Activated T-helper 1 cell treated with anti-CD3 and anti-CD28 coated beads, Interleukin-12 subunit alpha, Interleukin-12 subunit beta, Interleukin-2, Interleukin-4 antibody, amounts not matched to agents 30 ng/mL and 10 ng/mL and 1 ng/mL, durations not matched to agents 14 hours and 24 hours and 36 hours (primary cell): ENCODE results near the gene DPY19L1. TPM values are rescaled to one million over a fixed set of nuclear protein-coding genes. Genes with fewer than 3 reads are reported as not detected.
"Not testable (repeated sequence)": the region's sequence is repeated elsewhere in the genome, so short reads cannot be mapped to it uniquely, and the experiment has no call there.

ENCODE experiments used
- DNase-seq: peaks from one replicate; pipeline ENCODE4 v3.0.0; 2021; ENCODE audit warnings: low spot score
- H3K27ac Mint-ChIP-seq: one replicate; pipeline ENCODE4 v1.8.0; 2021; ENCODE audit warnings: mild to moderate bottlenecking, mixed read lengths
- H3K27me3 Mint-ChIP-seq: one replicate; pipeline ENCODE4 v1.8.0; 2022; ENCODE audit warnings: mild to moderate bottlenecking, moderate library complexity, mixed read lengths; ENCODE audit not compliant: insufficient read depth
- H3K36me3 Mint-ChIP-seq: one replicate; pipeline ENCODE4 v1.8.0; 2021; ENCODE audit warnings: low read depth, mixed read lengths
- H3K4me1 Mint-ChIP-seq: one replicate; pipeline ENCODE4 v1.8.0; 2021; ENCODE audit warnings: low read depth, mixed read lengths
- H3K4me3 Mint-ChIP-seq: one replicate; pipeline ENCODE4 v1.8.0; 2021; ENCODE audit warnings: mild to moderate bottlenecking, moderate library complexity, mixed read lengths
- H3K9me3 Mint-ChIP-seq: one replicate; pipeline ENCODE4 v1.8.0; 2021; ENCODE audit warnings: mixed read lengths
- intact Hi-C: fragments of 100-400 bp; cut with micrococcal nuclease; formaldehyde crosslinking; loops from one replicate; pipeline ENCODE4 v1.15.1; 2024
- total RNA-seq: library from RNA; stranded (reverse); gene quantifications from 2 replicates; pipeline ENCODE4 v1.2.3, GENCODE V29; 2022

Gene DPY19L1
- total RNA-seq: 12.0 and 14.3 TPM in 2 replicates

DNA sequence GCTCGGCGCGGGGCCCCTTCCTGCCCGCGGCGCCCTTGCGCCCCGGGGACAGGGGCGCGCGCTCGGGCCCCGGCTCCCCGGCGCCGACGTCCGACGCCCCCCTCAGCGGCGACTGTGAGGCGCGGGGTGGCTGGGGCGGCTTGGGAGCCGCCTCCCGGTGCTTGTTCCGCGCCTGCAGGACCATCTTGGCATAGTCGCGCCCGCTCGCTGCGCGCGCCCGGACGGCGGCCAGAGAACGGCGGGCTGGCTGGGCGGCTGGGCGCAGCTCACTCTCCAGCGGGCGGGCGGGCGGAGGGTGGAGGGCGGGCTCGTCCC is at the start of gene DPY19L1:
Gene DPY19L1 (minus strand): TSS at position 275 of the 315 bp plus-strand sequence. CDS start 91 bp downstream, at position 184.
- Mint-ChIP-seq H3K36me3 (no peaks in the 10 kb centered on the region), H3K9me3 (no peaks in the 10 kb centered on the region), H3K4me1 (peaks cover 30% of the 10 kb centered on the region), H3K27ac (peak within 1 kb of the TSS; percentile 85), H3K27me3 (peaks cover 14% of the 10 kb centered on the region), H3K4me3 (peak within 1 kb of the TSS; percentile 94)
- intact Hi-C loops: loop anchor here (1.0 to 10.0 kb wide), 5 partner anchors 45 to 1358 kb away; partner anchors contain the start of gene EEPD1
- DNase-seq: no peak

DNA sequence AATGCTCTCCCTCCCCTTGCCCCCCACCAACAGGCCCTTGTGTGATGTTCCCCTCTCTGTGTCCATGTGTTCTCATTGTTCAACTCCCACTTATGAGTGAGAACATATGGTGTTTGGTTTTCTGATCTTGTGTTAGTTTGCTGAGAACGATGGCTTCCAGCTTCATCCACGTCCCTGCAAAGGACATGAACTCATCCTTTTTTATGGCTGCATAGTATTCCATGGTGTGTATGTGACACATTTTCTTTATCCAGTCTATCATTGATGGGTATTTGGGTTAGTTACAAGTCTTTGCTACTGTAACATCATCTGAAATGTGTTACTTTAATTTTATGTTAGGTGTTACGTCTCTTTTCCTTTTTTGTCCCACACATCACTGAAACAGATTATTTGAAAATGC is 42.2 kb upstream of the DPY19L1 start:
- H3K27ac Mint-ChIP-seq, DNase-seq, H3K4me1 Mint-ChIP-seq, H3K36me3 Mint-ChIP-seq, H3K4me3 Mint-ChIP-seq, H3K9me3 Mint-ChIP-seq, H3K27me3 Mint-ChIP-seq: not testable (repeated sequence)
- intact Hi-C loops: loop anchor here (5.0 kb wide), 1 partner anchor 458 kb away; no protein-coding TSS in a partner anchor

DNA sequence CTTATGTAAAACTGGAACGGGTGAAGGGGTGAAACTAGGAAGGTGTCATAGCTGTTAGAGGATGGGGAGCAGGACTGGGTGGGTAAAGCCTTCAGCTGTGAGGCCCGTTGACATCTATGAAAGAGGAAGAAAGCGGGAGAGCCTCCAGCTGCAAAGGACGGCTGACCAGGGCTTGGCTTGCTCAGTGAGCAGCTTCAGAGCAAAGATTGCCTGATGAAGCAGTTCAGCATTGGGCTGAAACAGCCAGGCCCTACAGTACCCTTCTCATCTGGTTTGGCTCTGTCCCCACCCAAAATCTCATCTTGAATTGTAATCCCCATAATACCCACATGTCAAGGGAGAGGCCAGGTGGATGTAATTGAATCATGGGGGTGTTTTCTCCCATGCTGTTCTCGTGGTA is 36.7 kb upstream of the DPY19L1 start:
- H3K27ac Mint-ChIP-seq, intact Hi-C loops, DNase-seq, H3K9me3 Mint-ChIP-seq, H3K4me1 Mint-ChIP-seq, H3K27me3 Mint-ChIP-seq, H3K36me3 Mint-ChIP-seq, H3K4me3 Mint-ChIP-seq: not testable (repeated sequence)

DNA sequence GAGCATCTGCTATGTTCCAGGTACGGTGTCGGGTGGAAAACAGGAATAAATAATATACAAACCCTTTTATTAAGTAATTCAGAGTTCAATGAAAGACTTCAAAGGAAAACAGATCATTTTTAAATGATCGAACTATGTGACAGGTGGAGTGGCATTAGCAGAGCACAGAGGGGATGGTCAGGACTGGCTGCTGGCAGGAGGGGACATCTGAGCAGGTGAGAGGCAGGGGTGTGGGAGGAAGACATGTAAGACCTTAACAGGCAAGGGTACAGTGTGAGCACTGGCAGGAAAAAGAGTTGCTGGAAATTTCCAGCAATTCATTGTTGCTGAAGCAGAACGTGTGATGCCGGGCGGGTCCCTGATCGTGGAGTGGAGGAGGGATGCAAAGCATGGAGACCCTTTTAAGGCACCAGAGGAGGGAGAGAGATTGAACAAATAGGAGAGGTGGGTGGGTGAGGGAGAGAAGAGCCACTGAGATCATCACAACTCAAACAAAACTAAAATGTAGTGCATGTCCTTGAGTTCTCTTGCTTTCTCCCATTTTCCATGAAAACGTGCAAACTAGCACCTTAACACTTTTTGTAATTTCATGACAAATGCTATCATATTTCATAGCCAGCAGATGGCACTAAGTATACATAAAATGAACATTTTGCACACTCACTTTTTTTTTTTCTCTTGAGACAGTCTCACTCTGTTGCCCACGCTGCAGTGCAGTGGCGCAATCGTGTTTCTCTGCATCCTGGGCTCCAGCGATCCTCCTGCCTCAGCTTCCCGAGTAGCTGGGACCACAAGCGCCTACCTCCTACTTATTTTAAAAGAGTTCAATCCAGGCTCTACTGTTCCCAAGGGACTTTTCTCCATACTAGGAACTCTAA is 35.9 kb upstream of the DPY19L1 start:
- H3K27me3 Mint-ChIP-seq, H3K9me3 Mint-ChIP-seq, H3K36me3 Mint-ChIP-seq, DNase-seq, H3K4me3 Mint-ChIP-seq, H3K4me1 Mint-ChIP-seq, H3K27ac Mint-ChIP-seq, intact Hi-C loops: not testable (repeated sequence)

DNA sequence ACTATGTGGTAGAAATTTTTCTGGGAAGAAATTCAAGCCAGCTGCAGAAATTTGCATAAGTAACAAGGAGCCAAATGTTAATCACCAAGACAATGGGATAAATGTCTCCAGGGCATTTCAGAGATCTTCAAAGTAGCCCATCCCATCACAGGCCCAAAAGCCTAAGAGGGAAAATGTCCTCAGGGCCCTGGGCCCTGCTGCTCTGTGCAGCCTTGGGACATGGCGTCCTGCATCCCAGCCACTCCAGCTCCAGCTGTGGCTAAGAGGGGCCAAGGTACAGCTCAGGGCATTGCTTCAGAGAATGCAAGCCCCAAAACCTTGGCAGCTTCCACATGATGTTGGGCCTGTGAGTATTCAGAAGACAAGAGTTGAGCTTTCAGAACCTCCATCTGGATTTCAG is 31.8 kb upstream of the DPY19L1 start:
- intact Hi-C loops, H3K4me3 Mint-ChIP-seq, H3K27me3 Mint-ChIP-seq, H3K9me3 Mint-ChIP-seq, DNase-seq, H3K4me1 Mint-ChIP-seq, H3K27ac Mint-ChIP-seq, H3K36me3 Mint-ChIP-seq: not testable (repeated sequence)

DNA sequence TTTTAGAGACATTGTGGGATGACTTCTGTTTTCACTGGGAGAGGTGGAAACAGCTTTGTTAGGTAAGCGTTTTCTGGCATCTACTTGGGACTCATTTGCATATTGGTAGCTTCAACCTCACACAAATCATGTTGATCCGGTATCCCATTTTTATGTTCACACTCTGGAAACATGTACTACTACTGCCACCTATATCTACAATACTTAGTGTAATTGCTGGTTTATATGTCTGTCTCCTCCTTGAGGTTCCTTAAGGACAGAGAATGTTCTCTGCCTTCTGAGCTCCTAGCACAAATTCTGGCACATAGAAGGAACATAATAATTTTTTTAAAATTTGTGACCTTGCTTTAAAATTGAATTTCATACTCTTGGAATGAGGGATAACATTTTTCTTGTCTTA is 28.1 kb upstream of the DPY19L1 start:
- H3K27me3 Mint-ChIP-seq, H3K4me3 Mint-ChIP-seq, DNase-seq, intact Hi-C loops, H3K27ac Mint-ChIP-seq, H3K9me3 Mint-ChIP-seq, H3K36me3 Mint-ChIP-seq, H3K4me1 Mint-ChIP-seq: not testable (repeated sequence)

DNA sequence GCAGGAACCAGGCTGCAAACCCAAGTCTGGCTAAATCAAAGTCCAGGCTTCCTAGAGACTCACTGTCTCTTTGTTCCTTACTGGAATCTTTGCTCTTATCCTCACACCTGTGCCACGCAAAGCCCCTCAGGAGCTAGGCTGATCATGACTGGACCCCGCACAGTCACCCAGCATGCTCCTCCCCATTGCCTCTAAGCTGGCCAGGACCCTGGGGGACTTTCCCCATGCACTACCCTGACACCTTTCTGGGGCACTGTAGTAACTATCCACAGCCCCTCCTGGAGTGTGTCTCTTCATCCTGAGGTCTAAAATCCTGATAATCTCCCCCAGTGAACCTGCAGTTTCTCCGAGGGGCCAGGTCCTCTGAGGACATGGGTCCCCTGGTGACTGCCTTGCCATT is 21.3 kb upstream of the DPY19L1 start:
- H3K9me3 Mint-ChIP-seq, H3K27ac Mint-ChIP-seq, intact Hi-C loops, H3K4me1 Mint-ChIP-seq, H3K36me3 Mint-ChIP-seq, H3K27me3 Mint-ChIP-seq, H3K4me3 Mint-ChIP-seq, DNase-seq: not testable (repeated sequence)

DNA sequence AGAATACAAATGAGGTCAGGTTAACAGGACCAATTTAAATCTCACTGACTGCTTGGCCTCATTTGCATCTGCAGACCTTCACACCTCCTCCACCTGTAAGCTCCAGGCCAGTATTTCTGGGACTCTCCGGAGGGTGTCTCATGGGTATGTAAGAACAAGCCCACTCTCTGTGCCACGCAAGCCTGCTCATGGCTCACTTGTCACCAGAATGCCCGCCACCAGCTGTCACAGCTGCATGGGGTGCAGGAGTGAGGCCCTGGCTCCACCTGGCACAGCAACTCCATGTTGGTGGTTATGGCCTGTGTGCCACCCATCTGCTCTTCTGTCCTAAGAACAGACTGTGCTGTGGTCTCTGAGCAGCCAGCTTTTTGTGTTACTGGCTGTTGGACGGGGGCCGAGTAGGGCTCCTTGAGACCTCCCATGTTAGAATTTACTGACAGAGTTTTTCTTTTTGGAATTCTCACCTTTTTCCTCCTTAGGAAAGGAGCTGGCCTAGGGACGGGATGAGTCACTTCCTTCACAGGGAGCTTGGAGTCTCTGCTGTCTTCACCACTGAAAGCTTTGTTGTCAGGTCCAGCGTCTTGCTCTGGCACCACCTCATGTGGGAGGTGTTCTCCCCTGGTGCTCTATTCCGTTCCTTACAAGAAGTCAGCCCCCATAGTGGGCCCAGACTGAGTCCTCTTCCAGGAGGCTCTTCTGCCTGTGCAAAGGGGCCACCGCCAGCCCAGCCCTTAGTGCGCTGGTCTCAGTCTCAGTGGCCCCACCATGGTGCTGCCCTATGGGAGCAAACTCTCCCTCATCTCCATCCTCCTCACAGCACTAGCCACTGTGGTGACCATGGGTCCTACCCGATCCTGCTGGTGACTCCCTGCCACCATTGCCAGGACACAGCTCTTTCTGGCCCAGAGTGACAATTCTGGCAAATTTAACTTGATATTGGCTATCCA is 20.5 kb upstream of the DPY19L1 start:
- not testable (repeated sequence) for H3K4me1 Mint-ChIP-seq, H3K4me3 Mint-ChIP-seq

DNA sequence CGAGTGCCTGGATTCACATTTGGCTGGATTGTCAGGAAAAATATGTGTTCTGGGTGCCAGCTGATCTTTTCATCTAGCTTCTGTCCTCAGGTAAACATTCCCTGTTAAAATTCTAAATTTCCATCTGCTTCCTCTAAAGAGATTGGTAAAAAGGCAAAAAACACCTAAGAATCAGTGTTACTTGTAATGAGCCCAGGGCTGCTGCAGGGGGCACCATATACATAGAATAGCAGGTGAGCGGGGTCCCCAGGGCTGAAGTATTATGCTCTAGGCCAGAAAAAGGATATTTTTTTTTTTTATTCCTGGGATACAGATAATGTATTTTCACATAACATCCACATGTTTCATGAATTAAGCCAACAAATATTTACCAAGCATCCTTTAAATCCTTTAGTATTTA is 18.4 kb upstream of the DPY19L1 start:
- H3K4me1 Mint-ChIP-seq, DNase-seq, H3K9me3 Mint-ChIP-seq, H3K4me3 Mint-ChIP-seq, H3K27ac Mint-ChIP-seq, H3K36me3 Mint-ChIP-seq, intact Hi-C loops, H3K27me3 Mint-ChIP-seq: not testable (repeated sequence)

More for the DNA sequence above, 20.5 kb upstream of the DPY19L1 start:
- H3K9me3 Mint-ChIP-seq, H3K27ac Mint-ChIP-seq, H3K27me3 Mint-ChIP-seq, DNase-seq, intact Hi-C loops, H3K36me3 Mint-ChIP-seq: not testable (repeated sequence)

DNA sequence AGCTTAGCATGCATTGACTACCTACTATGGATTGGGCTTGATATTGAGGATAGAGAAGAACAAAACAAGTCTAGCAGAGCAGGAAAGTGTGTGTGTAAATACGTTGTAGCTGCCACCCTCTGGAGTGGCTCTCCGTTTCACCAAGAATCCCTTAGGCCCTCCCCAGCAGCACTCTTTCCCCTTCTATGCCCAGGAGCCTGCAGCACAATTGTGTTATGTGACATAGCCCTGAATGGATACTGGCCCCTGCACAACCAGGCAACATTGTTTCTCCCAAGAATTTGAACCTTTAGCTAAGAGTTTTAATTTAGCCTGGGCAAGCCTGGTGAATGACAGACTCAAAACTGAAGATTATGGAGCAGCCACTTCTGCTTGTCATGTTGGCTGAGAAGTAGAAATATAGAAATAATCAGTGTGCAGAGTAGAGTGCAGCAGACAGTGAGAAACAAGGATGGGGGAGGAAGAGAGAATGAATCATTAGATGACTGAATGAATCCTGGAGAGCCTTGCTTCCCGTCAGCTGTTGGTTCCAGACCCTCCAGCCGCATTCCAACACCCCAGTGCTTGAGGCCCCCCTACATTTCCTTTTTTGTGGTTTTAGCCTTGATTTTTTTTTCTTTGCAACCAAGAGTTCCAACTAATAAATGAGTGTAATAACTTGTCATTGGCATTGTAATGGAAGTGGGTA is 16.3 kb upstream of the DPY19L1 start:
- H3K4me1 Mint-ChIP-seq, H3K36me3 Mint-ChIP-seq, H3K9me3 Mint-ChIP-seq, H3K4me3 Mint-ChIP-seq, DNase-seq, H3K27me3 Mint-ChIP-seq, intact Hi-C loops, H3K27ac Mint-ChIP-seq: not testable (repeated sequence)

DNA sequence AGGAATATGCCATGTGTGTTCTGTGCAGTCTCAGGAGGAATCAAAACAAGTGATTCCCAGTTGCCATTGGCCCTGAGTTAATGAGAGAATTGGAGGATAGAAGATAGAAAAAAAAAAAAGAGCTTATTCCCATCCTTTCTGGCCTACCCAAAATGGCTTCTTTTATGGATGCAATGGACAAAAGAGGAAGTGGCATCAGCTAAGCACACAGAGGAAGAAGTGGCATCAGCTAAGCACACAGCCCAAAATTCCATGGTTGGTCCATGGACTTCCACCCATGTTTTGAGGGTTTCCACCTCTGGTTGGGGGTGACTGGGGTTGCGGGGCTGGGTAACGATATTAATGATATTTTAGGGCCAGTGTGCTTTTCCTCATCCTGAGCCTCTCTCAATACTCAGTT is 11.1 kb upstream of the DPY19L1 start:
- H3K4me1 Mint-ChIP-seq, intact Hi-C loops, H3K36me3 Mint-ChIP-seq, H3K27me3 Mint-ChIP-seq, H3K9me3 Mint-ChIP-seq, DNase-seq, H3K4me3 Mint-ChIP-seq, H3K27ac Mint-ChIP-seq: not testable (repeated sequence)

DNA sequence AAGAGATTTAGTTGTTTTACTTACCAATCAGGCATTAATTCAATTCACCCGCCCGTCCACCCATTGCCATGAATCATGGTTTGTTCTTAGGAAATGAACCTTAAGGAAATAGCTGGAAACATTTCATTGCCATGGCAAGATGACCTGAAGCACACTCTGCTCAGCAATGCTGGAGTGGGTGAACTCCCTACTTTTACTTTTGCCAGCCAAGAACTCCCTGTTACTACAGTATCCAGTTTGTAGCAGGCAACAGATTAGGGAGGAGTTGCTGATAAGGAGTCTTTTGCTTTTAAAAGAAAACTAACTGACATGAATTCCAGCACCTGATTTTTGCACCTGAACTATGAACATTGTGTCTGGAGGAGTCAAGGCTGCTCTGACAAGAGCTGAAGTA is 10.6 kb upstream of the DPY19L1 start:
- DNase-seq, H3K27ac Mint-ChIP-seq, H3K36me3 Mint-ChIP-seq, H3K4me1 Mint-ChIP-seq, H3K4me3 Mint-ChIP-seq, H3K9me3 Mint-ChIP-seq, intact Hi-C loops, H3K27me3 Mint-ChIP-seq: not testable (repeated sequence)
